Measurements from ENCODE around the gene CCDC167.

The CCDC167 gene

GRCh38 chr6:37492991-37493660, 6.6 kb downstream of the CCDC167 start:
- no peak for TF ChIP-seq CTCF (IDR thresholded peaks at IDR 0.05; ENCODE audit: borderline replicate concordance, control extremely low read depth, extremely low read depth, insufficient read depth, missing control alignments)
- DNase-seq (ENCODE audit: low spot score), result no peak
- in situ Hi-C loops (cut with MboI; ENCODE audit: low sequenced_read_pairs, unreplicated experiment), result loop anchor here (25.0 kb wide), 1 partner anchor 194 kb away; the partner anchor contains the start of gene MDGA1

GRCh38 chr6:37492236-37492972, 7.3 kb downstream of the CCDC167 start:
- no peak for TF ChIP-seq CTCF (IDR thresholded peaks at IDR 0.05; ENCODE audit: borderline replicate concordance, control extremely low read depth, extremely low read depth, insufficient read depth, missing control alignments)
- DNase-seq (ENCODE audit: low spot score), result no peak
- in situ Hi-C loops (cut with MboI; ENCODE audit: low sequenced_read_pairs, unreplicated experiment), result loop anchor here (25.0 kb wide), 1 partner anchor 195 kb away; the partner anchor contains the start of gene MDGA1

GRCh38 chr6:37491830-37492208, 7.9 kb downstream of the CCDC167 start:
- no peak for DNase-seq (ENCODE audit: low spot score)
- TF ChIP-seq CTCF (IDR thresholded peaks at IDR 0.05; ENCODE audit: borderline replicate concordance, control extremely low read depth, extremely low read depth, insufficient read depth, missing control alignments), result no peak
- in situ Hi-C loops (cut with MboI; ENCODE audit: low sequenced_read_pairs, unreplicated experiment), result loop anchor here (25.0 kb wide), 1 partner anchor 195 kb away; the partner anchor contains the start of gene MDGA1

- no peak for DNase-seq (ENCODE audit: low spot score)
- TF ChIP-seq CTCF (IDR thresholded peaks at IDR 0.05; ENCODE audit: borderline replicate concordance, control extremely low read depth, extremely low read depth, insufficient read depth, missing control alignments), result no peak
- in situ Hi-C loops (cut with MboI; ENCODE audit: low sequenced_read_pairs, unreplicated experiment), result loop anchor here (25.0 kb wide), 1 partner anchor 196 kb away; the partner anchor contains the start of gene MDGA1
These were observed 8.4 kb downstream of the CCDC167 start for GRCh38 chr6:37491171-37491829.

- TF ChIP-seq CTCF (IDR thresholded peaks at IDR 0.05; ENCODE audit: borderline replicate concordance, control extremely low read depth, extremely low read depth, insufficient read depth, missing control alignments), result no peak
- DNase-seq (ENCODE audit: low spot score), result no peak
- in situ Hi-C loops (cut with MboI; ENCODE audit: low sequenced_read_pairs, unreplicated experiment), result loop anchor here (25.0 kb wide), 1 partner anchor 197 kb away; the partner anchor contains the start of gene MDGA1
These were observed 9.0 kb downstream of the CCDC167 start for GRCh38 chr6:37490536-37491170.
